Hematopoietic multipotent progenitor cell treated with erythropoietin and hydrocortisone succinate and interleukin-3 and kit ligand, for 15 days (in vitro differentiated cells): ENCODE measurements around the gene C6orf89.
"Not testable (repeated sequence)": the region's sequence is repeated elsewhere in the genome, so short reads cannot be mapped to it uniquely, and the experiment has no call there.

Source experiments
- DNase-seq: peaks from one replicate; pipeline ENCODE4 v3.0.0-alpha.2; 2015; ENCODE audit warnings: low spot score

Gene C6orf89

DNA sequence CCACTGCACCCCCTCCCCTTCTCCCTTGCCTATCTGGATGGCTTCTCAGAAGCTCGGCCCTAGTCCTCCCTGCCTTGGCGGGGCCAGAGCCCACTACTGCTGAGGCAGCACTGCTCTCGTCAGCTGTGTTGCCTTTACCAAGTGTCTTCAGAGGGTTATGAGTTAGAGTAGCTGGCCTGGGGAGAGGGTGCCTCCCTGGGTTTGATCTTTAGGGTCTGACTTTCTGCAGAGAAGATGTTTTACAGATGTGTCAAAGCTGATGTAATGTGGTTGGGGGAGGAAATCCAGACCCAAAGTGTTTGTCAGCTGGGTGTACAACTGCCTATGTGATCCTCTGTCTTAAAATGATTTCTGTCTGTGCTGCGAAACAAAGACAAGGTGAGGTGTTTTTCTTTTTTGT is 38.4 kb downstream of the C6orf89 start:
- no peak for DNase-seq

- no peak for DNase-seq
These were observed 39.1 kb downstream of the C6orf89 start for GRCh38 chr6:36924778-36925374.

- DNase-seq = no peak
These were observed 40.1 kb downstream of the C6orf89 start for GRCh38 chr6:36925809-36926208.

DNA sequence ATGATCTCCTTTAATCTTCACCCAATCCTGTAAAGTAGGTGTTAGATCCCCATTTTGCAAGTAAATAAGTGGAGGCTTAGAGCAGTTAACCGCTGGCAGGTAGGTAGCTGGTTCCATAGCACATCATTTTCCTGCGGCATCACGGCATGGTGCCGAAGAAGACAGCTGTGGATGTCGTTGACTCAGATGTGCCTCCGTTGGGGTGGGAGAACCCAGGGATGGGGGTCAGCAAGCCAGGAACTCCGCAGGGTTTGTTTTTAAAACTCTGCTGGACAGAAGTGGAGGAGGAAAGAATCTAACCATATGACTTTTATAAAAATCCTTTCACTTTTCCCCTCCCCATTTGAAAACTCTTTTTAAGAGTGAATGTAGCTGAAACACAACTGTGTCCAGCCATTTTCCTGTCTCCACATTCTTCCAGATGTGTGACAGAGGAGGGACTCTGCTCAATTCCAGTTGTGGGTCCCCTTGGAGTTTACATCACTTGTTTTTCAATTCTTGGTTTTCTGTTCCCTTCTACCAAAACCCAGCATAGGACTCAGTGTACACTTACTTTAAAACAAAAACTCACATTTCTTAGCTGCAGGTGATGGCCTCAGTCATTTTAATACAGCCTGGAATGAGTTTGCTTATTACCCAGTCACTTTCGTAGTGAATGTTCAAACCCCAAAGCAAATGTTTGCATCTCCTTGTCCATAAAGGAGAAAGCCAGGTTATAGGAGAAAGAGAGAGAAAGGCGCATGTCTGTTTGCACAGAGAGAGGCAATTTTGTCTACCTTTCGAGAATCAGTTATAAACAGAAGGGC is 41.2 kb downstream of the C6orf89 start:
- DNase-seq = no peak

DNA sequence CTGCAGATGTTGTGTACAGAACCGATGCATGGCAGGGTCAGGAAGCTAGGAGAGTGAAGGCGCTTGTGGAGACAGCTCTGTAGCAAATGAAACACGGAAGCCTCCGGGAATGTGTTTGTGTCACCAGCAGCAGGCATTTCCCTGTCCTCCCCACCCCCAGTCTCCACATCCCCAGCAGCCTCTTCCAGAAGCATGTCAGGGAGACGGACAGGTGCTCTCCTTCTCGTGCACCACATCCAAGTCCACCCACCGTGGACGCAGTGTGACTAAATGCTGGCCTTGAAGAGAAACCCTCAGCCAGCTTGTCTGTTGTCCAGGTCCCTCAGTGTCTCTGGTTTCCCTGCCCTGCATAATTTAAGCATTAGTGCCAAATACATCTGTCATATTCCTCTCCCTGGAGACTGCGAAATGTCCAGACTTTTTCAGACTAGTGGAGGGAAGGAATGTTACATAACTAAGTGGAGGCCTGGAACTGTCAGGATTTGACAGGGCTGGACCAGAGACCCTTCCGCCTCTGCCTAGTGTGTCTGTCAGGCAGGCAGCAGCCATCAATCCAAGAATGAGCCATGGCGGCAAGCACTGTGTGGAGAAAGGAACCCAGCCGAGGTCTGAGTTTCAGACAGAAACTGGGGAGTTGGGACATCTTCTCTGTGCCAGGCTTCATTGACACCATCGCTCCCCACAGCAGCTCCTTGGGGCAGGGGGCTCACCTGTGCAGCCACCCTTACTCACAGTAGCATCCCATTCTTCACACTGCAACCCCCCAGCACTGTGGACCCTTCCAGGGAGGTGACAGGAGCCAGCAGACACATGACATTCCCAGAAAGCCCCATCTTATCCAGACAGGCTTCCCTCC is 42.2 kb downstream of the C6orf89 start:
- no peak for DNase-seq

DNA sequence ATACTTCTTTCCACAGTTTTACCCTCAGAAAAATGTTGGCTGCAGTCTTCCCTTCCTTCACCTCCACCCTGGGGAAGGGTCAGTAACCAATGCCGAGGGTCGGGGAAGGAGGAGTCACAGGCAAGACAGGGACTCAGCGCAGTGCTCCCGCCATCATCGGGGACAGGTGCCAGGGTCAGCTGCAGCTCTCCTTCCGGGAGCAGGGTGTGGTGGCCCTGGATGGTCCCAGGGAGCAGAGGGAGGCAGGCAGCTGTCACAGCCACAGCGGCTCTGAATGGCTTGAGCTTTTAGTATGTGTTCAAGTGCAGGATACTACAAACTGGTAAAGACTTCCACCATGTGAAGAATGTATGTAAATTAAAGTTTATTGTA is 42.8 kb downstream of the C6orf89 start:
- no peak for DNase-seq

GRCh38 chr6:36929152-36929551 is 43.4 kb downstream of the C6orf89 start:
- DNase-seq = no peak

- DNase-seq = no peak
These were observed 43.9 kb downstream of the C6orf89 start for GRCh38 chr6:36929607-36930006.

DNA sequence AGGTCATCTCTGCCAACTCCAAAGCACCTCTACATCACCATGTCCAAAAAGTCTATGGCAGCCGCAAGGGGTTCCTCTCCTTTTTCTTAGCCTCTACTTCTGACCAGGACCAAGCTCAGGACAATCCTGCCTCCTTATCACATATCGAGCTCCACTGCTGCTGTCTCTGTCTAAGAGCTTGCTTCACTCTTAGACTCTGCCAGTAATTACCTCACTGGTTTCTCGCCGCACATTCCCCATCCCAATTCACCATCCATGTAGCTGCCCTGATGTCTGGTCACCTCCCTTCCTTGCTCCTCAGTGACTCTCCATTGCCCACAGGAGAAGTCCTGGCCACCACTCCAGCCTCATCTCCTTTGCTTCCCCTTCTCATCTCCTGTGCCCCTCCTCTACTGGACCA is 44.7 kb downstream of the C6orf89 start:
- DNase-seq = no peak

- no peak for DNase-seq
These were observed 47.4 kb downstream of the C6orf89 start for GRCh38 chr6:36933102-36933501.

DNA sequence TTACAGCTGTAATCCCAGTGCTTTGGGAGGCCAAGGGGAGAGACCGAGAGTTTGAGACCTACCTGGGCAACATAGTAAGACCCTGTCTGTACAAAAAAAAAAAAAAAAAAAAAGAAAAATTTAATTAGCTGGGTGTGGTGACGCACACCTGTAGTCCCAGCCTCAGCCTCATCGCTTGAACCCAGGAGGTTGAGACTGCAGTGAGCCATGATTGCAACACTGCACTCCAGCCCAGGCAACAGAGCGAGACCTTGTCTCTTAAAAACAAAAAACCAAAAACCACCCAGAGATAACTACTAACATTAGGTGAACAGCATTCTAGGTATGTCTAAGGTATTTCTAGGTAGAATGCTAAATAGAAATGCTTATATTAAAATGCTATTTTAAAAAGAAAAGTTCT is 47.8 kb downstream of the C6orf89 start:
- no peak for DNase-seq

- no peak for DNase-seq
These were observed 49.1 kb downstream of the C6orf89 start for GRCh38 chr6:36934901-36935300.

- no peak for DNase-seq
These were observed 51.1 kb downstream of the C6orf89 start for GRCh38 chr6:36936824-36937223.

GRCh38 chr6:36937896-36938295 is 52.1 kb downstream of the C6orf89 start:
- no peak for DNase-seq

- no peak for DNase-seq
These were observed 52.8 kb downstream of the C6orf89 start for GRCh38 chr6:36938536-36938935.

GRCh38 chr6:36939005-36939404 is 53.3 kb downstream of the C6orf89 start:
- DNase-seq = not testable (repeated sequence)

DNA sequence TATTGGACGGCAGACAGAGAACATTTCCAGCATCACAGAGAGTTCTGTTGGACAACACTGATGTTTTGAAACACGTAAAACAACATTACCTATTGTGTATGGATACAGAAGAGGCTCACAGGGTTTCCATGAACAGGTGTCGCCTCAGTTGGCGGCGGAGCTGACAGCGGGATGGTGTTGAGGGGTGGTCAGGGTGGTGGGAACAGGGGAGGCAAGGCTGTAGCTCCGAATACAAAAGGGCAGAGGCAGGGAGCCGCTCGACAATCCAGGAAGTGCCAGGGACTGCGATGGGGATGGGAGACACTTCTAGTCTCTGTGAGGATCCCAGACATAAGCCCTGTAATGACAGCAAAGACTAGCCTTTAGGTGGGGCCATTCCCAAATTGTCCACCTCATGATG is 54.3 kb downstream of the C6orf89 start:
- no peak for DNase-seq

DNA sequence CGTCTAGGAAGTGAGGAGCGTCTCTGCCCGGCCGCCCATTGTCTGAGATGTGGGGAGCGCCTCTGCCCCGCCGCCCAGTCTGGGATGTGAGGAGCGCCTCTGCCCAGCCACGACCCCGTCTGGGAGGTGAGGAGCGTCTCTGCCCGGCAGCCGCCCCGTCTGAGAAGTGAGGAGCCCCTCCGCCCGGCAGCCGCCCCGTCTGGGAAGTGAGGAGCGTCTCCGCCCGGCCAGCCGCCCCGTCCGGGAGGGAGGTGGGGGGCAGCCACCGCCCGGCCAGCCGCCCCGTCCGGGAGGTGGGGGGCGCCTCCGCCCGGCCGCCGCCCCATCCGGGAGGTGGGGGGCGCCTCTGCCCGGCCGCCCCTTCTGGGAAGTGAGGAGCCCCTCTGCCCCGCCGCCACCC is 55.8 kb downstream of the C6orf89 start:
- not testable (repeated sequence) for DNase-seq

GRCh38 chr6:36942329-36942728 is 56.6 kb downstream of the C6orf89 start:
- DNase-seq = not testable (repeated sequence)

GRCh38 chr6:36944650-36945049 is 58.9 kb downstream of the C6orf89 start:
- no peak for DNase-seq

- DNase-seq = no peak
These were observed 59.5 kb downstream of the C6orf89 start for GRCh38 chr6:36945301-36945700.

- DNase-seq = no peak
These were observed 60.8 kb downstream of the C6orf89 start for GRCh38 chr6:36946526-36946925.
